ENCODE data around the gene ZBTB46.
"Not testable (repeated sequence)": the region's sequence is repeated elsewhere in the genome, so short reads cannot be mapped to it uniquely, and the experiment has no call there.

Gene ZBTB46

DNA sequence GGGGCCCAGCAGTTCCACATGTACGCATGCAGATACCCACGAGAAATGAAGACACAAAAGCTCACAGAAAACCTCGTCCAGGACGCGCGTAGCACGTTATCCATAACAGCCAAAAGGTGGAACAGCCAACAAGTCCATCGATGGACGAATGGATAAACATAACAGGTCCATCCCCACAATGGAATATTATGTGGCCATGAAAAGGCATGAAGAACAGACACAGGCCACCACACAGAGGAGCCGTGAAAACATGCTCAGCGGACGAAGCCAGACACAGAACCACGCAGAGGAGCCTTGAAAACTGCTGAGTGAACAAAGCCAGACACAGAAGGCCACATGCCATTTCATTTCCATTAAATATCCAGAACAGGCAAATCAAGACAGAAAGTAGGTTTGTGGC, 53.5 kb downstream of the ZBTB46 start:
- TF ChIP-seq, protein P1, sequence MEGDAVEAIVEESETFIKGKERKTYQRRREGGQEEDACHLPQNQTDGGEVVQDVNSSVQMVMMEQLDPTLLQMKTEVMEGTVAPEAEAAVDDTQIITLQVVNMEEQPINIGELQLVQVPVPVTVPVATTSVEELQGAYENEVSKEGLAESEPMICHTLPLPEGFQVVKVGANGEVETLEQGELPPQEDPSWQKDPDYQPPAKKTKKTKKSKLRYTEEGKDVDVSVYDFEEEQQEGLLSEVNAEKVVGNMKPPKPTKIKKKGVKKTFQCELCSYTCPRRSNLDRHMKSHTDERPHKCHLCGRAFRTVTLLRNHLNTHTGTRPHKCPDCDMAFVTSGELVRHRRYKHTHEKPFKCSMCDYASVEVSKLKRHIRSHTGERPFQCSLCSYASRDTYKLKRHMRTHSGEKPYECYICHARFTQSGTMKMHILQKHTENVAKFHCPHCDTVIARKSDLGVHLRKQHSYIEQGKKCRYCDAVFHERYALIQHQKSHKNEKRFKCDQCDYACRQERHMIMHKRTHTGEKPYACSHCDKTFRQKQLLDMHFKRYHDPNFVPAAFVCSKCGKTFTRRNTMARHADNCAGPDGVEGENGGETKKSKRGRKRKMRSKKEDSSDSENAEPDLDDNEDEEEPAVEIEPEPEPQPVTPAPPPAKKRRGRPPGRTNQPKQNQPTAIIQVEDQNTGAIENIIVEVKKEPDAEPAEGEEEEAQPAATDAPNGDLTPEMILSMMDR (IDR thresholded peaks at IDR 0.05), result no peak
- TF ChIP-seq ZFX (IDR thresholded peaks at IDR 0.05; ENCODE audit: borderline replicate concordance), result no peak
- no peak overlapping the region for H3K27ac ChIP-seq

DNA sequence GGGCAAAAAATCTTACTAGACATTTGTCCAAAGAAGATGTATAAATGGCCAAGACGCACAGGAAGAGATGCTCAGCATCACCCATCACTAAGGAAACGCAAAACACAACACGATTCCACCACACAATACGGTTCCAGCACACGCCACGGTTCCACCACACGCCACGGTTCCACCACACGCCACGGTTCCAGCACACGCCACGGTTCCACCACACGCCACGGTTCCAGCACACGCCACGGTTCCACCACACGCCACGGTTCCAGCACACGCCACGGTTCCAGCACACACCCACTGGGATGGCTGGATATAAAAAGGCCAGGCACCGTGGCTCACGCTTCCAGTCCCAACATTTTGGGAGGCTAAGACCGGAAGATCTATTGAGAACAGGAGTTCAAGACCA, 54.2 kb downstream of the ZBTB46 start:
- not testable (repeated sequence) for H3K27ac ChIP-seq

DNA sequence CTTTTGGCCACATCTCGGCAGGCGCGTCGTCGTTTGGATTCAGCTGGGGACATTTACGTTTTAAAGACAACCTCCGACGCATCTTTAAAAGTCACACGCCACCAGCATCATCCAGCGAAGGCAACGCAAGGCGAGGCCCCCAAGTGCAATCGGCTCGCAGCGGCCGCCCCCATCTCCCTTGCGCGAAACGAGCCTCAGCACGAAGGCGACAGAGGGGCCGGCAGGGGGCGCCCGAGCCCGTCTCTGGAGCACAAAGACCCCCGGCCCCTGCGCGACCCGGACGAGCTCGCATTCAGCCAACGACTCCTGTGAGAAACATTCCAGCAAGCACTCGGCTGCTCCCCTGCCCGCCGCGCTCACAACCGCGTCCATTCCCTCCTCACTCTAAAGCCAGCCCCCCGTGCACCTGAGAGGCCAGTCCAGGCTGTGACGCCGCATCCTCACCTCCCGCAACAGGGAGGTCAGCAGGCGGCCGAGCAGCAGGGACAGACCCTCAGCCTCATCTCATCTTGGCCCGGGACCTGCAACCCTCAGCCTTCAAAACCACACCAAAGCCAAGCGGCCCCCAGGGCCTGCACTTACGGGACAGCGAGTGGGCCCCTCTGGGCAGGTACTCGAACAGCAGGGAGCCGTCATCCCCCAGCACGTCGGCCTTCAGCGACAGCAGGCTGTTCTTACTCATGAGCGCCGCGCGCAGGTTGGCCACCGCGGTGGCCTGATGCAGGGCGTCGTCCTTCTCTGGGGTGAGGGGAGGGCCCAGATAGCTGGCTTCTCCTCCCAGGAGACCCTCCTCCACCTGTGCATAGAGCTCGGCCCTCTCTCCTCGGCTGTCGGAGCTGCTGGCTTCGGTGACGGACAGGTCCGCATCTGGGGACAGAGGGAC, 55.7 kb downstream of the ZBTB46 start:
- TF ChIP-seq, protein P1 (IDR thresholded peaks at IDR 0.05), result peak; percentile 92
- TF ChIP-seq ZFX (IDR thresholded peaks at IDR 0.05; ENCODE audit: borderline replicate concordance), result no peak
- H3K27ac ChIP-seq, result no peak overlapping the region

DNA sequence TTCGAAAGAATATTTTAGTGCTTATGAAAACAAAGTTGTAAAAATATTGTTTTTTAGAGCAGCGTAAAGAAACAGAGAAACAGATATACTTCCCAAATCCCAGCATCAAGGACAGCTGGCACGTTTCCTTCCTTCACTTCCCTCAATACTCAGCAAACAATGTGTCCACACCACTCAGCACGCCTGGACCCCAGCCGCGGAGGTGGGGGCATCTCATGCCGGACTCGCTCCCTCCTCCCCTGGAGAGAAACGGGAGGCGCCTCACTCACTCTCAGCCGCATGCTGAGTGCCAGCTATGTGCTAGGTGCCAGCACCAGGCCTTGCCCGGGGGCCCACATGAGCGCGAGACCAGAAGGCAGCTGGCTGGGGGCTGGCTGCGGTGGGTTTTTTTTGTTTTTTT, 56.8 kb downstream of the ZBTB46 start:
- no peak overlapping the region for H3K27ac ChIP-seq
- TF ChIP-seq, protein P1 (IDR thresholded peaks at IDR 0.05), result no peak
- no peak for TF ChIP-seq ZFX (IDR thresholded peaks at IDR 0.05; ENCODE audit: borderline replicate concordance)

DNA sequence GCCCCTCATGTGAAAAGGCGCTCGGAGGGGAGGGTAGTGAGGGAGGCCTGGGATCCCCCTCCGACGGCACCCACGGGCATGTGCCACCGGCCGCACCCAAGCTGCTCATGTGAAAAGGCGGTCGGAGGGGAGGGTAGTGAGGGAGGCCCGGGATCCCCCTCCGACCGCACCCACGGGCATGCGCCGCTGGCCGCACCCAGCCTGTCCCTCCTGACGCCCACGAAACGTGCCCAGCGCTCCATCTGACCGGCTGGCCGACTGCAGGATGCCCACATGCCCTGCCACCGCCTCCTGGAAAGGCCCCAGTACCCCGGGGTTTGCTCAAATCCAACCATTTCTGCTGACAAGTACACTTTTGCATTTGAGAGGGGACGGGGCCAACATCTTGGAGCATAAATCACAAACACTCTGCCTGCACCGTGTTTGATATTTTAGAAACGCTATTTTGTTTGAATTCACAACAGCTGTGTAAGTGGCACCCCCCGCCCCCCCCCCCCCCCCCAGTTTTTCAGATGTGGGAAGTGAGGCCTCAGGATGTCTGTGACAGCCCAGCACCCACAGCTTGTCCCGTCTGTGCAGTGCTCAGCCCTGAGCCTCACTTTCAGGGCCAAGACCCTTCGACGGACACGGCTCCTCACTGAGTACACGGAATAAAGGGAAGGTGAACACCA, 57.4 kb downstream of the ZBTB46 start:
- no peak overlapping the region for H3K27ac ChIP-seq
- no peak for TF ChIP-seq ZFX (IDR thresholded peaks at IDR 0.05; ENCODE audit: borderline replicate concordance)
- TF ChIP-seq, protein P1 (IDR thresholded peaks at IDR 0.05), result no peak

DNA sequence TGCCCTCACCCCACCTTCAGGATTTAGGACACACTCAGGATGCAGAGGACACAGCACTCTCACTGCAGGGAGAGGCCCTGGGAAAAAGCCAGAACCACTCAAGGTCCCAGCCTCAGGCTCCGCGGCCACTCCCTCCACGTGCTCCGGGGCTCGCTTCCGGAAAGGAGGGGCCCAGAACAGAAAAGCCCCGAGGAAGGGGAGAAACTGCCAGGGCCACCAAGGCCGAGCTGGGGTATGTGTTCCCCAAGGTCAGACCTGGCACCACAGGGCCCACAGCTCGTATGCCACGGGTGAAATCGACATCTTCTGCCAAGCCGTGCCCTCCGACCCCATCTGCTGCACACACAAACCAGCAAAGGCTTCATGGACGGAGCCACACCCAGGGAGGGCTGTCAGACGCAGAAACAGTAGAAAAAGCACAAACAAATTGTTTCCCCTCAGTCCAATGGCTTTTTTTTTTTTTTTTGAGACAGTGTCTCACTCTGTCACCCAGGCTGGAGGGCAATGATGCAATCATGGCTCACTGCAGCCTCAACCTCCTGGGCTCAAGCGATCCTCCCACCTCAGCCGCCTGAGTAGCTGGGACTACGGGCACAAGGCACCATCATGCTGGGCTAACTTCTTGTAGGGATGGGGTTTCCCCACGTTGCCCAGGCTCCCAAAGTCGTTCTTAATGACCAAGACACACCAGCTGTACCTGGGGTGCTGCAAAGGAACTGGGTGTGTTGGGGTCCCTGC, 58.1 kb downstream of the ZBTB46 start:
- TF ChIP-seq, protein P1 (IDR thresholded peaks at IDR 0.05), result no peak
- TF ChIP-seq ZFX (IDR thresholded peaks at IDR 0.05; ENCODE audit: borderline replicate concordance), result no peak
- no peak overlapping the region for H3K27ac ChIP-seq

DNA sequence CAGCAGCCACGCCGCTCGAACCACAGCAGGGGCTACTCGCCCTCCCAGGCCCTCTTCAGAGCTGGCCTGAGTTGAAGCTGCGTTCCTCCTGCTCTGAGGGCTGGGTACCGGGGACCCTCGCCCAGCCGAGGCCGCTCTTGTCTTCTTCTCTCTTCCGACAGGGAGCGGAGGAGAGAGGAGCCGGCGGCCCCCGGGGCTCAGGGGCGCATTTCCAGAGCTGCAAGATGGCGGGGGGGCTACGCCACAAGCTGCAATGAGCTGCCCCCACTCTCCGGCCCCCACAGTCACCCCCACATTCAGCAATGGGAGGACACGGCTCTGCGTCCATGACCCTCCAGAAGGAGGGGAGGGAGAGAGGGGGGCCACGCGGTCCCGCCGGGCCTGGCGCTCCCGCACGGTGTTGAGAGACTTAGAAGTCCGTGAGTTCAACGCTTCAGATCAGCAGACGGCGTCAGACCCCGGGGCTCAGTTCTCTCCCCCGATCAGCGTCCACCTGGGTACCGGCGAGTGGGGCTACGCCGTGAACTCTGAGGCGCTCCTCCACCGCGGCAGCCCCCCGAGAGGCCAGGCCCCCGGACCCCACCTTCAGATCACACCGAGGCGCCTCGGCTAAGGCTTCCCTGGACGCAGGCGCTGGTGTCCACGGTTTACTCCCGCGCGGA, 59.9 kb downstream of the ZBTB46 start:
- TF ChIP-seq, protein P1 (IDR thresholded peaks at IDR 0.05), result no peak
- no peak for TF ChIP-seq ZFX (IDR thresholded peaks at IDR 0.05; ENCODE audit: borderline replicate concordance)

More for the DNA sequence above, 59.9 kb downstream of the ZBTB46 start:
- H3K27ac ChIP-seq, result no peak overlapping the region

Measured in 22Rv1 (cell line).